DMS53 treated with DMSO at 0.1 percent for 48 hours (cell line): ENCODE measurements around the gene TGIF1.
"Not testable (repeated sequence)": the region's sequence is repeated elsewhere in the genome, so short reads cannot be mapped to it uniquely, and the experiment has no call there.

Experiments
- DNase-seq: peaks from one replicate; lab custom pipeline; 2025; ENCODE audit not compliant: unreplicated experiment; lab: John Stamatoyannopoulos, UW

Gene TGIF1

DNA sequence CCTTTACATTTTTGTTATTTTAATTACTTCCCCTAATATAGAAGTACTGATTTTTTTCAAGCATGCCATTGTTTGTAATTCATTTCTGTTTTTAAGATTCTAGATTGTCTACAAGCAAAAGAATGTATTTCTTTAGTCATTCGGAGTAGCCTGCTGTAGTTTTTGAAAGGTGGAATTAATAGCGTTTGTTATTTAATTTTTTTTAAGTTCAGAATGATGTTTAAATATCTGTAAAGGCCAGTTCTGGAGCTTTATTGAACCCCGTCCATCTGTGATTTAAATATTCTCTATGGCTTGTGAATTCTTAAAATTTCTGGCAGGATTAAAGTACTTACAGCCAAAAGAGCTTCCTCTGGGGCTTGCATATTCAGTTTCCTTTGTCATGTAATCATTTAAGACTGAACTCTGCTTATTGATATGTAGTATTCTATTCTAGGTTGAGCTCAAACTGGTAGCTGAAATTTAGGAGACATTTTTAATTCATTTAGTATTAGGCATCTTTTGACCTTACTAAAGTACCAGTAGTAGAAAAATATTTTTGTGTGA lies 5.2 kb downstream of the TGIF1 start:
- DNase-seq, result no peak

GRCh38 chr18:3455907-3456685 lies 6.1 kb downstream of the TGIF1 start:
- peak; percentile 73 for DNase-seq

DNA sequence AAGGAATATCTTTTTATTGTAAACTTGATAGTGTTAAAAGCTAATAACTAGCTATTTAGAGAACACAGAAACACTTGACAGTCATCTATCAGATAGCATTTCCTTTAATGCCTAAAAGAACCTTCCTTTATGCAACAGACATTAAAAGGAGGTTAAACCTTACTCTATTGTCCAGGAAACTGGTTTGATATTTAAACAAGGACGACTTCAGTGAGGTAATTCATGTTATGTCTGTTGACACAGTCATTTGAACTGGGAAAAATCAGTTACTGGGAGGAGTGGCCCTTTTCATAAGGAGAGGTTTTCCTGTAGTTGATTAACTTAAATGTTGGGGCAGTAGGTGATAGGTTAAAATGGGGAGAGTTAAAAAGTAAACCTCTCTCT lies 6.7 kb downstream of the TGIF1 start:
- peak; percentile 100 for DNase-seq

- DNase-seq, result peak; percentile 63
Observed at GRCh38 chr18:3457261-3457724, 7.3 kb downstream of the TGIF1 start.

DNA sequence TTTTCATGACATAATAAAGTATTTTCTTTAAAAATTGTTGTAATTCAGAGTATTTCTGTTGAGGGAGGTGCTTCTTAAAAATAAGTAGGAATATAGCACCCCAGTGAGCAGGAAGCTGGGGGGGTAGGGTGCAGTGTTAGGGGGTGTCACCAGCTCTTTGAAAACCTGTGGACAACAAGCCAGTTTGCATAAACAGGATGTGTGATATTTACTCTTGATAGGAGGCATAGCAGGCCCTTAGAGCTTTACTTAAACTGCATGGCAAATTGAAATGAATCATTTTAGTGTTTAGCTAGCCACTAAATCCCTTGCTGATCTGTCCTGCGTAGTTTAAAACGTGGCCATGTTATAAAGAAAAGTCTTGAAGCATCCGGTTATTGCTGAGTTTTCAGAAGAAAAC lies 8.4 kb downstream of the TGIF1 start:
- peak; percentile 74 for DNase-seq

DNA sequence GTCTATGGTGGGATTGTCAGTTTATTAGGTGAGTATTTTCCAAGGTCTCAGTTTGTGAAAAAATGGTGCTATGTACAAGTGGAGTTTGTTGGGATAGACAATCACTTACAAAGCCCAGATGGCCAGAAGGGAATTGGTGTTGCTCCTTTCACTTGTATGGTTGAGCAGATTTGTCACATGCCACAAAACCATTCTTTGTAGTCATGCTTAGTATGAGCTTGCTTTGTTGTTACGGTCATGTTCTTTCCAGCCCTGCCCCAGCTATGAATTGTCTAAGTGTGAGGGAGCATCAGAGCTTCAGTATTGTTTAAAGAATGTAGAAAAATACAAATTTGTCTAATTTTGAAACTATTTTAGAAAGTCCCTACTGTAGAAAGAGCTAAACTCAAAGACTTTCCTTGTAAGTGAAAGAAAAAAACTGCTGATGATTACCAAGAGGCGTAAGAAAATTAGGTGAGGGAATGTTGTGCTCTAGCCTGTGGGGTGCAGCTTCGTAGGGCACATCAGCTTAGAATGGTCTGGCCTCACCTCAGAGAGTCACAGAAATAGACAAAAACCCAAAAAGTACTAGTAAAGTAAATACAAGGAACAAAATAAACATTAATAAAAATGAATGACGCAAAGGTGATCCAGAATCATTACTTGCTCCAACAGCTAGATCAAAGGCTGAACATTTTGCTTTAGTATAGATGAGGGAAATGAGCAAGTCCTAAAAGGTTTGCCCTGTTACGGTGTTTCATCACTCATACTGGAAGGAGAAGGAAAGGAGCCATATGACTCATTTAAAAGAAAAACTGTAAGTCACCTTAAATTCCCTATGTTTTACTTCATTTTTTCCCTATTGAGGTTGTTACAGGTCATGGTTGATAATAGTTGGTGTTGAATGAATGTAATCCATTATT lies 9.2 kb downstream of the TGIF1 start:
- no peak for DNase-seq

DNA sequence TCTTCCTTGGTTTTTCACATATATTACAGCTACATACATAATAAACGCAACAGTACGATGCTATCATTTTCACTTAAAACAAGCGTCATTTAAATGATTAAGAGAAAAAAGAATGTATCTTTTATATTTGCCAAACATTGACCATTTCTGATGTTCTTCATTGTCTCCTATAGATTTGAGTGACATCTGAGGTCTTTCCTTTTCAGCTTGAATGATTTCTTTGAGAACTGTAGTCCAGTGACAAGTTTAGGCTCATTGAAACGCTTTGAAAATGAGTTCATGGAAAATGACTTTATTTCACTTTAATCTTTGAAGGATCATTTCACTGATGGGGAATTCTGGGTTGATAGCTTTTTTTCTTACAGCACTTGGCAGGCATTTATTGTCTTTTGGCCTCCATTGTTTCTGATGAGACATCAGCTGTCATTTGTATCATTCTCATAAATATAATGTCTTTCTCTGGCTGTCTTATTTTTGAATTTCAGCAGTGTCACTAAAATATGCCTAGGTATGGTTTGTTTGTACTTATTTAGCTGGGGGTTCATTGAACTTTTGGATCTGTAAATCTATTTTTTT lies 10.9 kb downstream of the TGIF1 start:
- DNase-seq, result no peak

DNA sequence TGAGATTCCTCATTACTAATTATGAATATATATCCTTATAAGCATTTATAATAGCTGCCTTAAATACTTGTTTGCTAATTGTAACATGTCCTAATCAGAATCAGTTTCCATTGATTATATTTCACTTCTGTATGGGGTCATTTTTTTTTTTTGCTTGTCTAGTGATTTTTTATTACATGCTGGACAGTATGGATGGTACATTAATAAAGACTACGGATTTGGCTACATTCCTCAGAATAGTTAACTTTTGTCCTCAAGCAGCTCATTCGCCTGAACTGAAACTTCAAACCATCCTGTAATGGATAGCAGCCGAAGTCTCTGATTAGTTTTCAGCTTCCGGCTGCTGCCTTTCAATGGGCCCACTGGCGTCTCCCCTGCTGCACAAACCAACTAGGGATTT lies 11.7 kb downstream of the TGIF1 start:
- no peak for DNase-seq

GRCh38 chr18:3463051-3463450 lies 13.1 kb downstream of the TGIF1 start:
- DNase-seq, result no peak

GRCh38 chr18:3466045-3466444 lies 16.1 kb downstream of the TGIF1 start:
- DNase-seq, result no peak

- DNase-seq, result peak; percentile 54
Observed at GRCh38 chr18:3466872-3467271, 16.9 kb downstream of the TGIF1 start.

DNA sequence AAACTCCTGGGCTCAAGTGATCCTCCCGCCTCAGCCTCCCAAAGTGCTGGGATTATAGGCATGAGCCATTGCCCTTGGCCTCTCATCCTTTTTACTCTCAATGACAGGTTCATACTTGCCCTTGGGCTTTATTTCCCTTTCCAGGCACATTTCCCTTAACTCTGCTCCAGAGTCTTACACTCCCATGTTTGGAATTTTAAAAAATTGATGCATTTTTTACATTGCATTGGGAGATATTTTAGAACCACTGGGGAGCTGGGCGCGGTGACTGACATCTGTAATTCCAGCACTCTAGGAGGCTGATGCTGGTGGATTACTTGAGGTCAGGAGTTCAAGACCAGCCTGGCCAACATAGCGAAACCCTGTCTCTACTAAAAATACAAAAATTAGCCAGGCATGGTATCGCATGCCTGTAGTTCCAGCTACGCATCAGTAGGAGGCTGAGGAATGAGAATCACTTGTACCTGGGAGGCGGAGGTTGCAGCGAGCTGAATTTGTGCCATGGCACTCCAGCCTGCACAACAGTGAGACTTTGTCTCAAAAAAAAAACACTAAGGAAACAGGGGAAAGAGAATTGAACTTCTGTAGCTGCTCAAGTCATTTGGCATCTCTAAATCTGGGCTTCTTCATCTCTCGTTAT lies 18.2 kb downstream of the TGIF1 start:
- DNase-seq, result no peak

GRCh38 chr18:3468833-3469232 lies 18.9 kb downstream of the TGIF1 start:
- DNase-seq, result peak; percentile 21

DNA sequence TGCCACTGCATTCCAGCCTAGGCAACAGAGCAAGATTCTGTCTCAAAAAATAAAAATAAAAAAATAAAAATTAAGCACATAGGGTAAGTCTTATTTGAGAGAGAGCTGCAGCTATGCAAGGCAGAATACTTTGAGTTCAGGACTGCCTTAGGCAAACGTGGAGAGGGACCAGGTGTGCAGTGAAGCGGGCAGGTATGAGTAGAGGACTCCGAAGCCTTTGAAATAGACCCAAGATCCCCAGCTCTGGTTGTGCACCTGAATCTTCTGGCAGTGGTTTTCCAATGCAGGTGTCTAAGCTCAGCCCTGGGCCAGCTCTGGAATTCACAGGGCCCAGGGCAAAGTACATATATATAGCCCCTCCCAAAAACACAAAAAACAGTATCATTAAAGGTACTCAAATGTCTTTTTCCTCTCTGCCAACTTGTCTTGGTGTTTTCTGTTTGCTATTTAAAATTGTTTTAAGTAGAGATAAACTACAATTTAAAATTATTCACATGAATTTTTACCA lies 21.2 kb downstream of the TGIF1 start:
- no peak for DNase-seq

DNA sequence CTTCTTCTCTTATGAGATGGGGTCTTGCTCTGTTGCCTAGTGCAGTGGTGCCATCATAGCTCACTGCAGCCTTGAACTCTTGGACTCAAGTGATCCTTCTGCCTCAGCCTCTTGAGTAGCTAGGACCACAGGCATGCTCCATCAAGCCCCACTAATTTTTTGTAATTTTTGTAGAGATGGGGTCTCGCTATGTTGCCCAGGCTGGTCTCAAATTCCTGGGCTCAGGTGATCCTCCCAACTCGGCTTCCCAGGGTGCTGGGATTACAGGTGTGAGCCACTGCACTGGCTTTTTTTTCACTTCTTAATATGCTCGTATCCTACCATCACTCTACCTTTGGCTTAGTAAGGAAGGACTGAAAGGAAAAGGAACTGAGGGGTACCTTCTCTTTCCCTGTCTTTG lies 22.1 kb downstream of the TGIF1 start:
- DNase-seq, result not testable (repeated sequence)

GRCh38 chr18:3472681-3473544 lies 22.9 kb downstream of the TGIF1 start:
- no peak for DNase-seq

DNA sequence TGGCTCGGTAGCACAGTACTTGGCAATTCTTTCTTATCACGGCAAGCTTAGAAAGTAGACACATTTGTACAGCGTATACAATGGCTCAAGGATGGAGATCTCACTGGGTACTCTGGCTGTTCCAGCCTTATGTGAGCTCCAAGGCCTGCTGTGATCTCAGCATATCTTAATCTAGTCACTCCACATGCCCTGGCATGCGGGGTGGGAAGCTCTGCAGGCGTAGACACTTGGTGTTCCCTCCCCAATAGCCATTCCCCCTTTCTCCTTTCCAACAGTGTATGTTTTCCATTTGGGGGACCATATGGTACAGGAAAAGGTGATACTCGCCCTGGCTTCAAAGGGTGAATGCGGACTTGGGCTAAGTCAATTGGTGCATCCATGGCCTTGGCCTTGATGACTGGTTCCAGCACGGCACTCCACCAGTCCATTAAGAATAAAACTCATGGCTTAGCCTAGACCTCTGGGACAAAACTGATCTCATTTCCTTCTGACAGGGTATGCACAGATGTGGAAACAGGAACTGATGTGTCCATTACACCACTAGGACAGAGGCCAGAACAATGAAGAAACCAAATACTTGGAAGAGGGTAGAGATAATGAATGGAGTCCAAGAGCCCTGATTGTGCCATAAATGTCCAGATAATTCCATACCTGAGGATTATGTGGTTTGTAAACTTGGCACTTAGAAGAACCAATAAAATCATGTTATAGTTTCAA lies 28.4 kb downstream of the TGIF1 start:
- DNase-seq, result no peak

DNA sequence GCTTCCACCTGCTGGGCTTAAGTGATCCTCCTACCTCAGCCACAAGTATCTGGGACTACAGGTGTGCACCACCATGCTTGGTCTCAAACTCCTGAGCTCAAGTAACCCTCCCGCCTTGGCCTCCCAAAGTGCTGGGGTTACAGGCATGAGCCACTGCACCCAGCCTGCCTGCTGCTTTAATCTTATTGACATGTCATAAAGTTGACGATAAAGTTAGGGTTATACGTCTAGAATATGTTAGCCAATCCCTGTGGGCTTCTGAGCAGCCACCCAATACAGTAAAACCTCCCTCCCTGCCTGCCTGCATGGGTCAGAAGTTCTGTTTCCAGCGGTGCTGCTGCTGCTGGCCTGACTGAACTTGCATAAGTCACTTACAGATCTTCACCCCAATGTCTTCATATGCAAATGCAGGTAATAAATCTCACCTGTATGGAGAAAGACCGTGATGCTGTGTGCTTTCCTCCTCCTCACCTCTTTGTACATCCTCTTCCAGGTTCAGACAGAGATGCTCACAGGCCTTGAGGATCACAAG lies 30.1 kb downstream of the TGIF1 start:
- DNase-seq, result no peak
